IPS-20b (cell line): ENCODE results near the gene TNIK.

Experiments used
- H3K27ac ChIP-seq: one replicate; pipeline ENCODE4 v1.5.1; 2013; ENCODE audit warnings: low read length
- H3K27me3 ChIP-seq: 2 replicates; pipeline ENCODE4 v1.6.1; 2013; ENCODE audit warnings: mild to moderate bottlenecking, low read length, inconsistent platforms; ENCODE audit not compliant: insufficient read depth
- H3K36me3 ChIP-seq: 2 replicates; pipeline ENCODE4 v1.6.1; 2013; ENCODE audit warnings: low read depth, mild to moderate bottlenecking, inconsistent platforms, low read length, moderate library complexity; ENCODE audit not compliant: insufficient read depth
- H3K4me1 ChIP-seq: 2 replicates; pipeline ENCODE4 v1.6.1; 2013; ENCODE audit warnings: mild to moderate bottlenecking, control low read depth, inconsistent platforms, low read length, moderate library complexity; ENCODE audit not compliant: insufficient read depth
- H3K4me3 ChIP-seq: 2 replicates; pipeline ENCODE4 v1.5.1; 2013; ENCODE audit warnings: mild to moderate bottlenecking, low read length, inconsistent platforms
- H3K9ac ChIP-seq: 2 replicates; pipeline ENCODE4 v1.6.1; 2013; ENCODE audit warnings: low read depth, mild to moderate bottlenecking, inconsistent platforms, low read length, moderate library complexity
- H3K9me3 ChIP-seq: 2 replicates; pipeline ENCODE4 v1.6.1; 2013; ENCODE audit warnings: mild to moderate bottlenecking, low read depth, low read length, inconsistent platforms; ENCODE audit not compliant: insufficient read depth

The TNIK gene

DNA sequence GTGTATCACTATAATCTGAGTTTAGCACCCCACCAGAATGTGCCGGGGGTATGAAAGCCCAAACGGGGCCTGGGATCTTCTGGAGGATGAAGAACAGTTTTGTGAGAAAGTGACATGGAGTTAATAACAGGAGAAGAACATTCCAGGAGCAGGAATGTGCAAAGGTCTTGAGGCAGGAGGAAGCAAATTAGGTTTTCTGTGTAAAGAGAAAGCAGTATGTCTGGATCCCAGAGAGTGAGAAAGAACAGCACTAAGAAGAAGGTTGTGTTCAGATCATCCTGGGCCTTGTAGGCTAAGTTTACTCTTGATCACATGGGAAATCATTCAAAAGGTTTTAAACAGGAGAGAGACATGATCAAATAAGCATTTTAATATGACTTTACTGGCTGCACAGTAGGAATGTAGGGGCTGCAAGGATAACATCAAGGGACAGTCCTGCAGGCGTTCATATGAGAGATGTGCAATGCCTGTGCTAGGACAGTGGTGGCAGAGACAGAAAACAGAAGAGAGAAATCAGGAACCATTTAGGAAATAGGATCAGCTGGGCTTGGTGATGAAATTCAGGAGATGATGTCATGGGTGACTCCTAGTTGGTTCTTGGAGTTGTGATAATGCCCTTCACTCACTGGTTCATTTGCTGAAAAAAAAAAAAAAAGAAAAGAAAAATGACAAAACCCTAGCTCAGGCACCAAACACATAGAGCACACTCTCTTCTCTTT is 113.5 kb downstream of the TNIK start:
- H3K27ac ChIP-seq, result no peak overlapping the region
- H3K9ac ChIP-seq, result no peak overlapping the region
- peaks cover 20% of the 10 kb centered on the region; the same call in 1 of the 2 replicates for H3K4me1 ChIP-seq

DNA sequence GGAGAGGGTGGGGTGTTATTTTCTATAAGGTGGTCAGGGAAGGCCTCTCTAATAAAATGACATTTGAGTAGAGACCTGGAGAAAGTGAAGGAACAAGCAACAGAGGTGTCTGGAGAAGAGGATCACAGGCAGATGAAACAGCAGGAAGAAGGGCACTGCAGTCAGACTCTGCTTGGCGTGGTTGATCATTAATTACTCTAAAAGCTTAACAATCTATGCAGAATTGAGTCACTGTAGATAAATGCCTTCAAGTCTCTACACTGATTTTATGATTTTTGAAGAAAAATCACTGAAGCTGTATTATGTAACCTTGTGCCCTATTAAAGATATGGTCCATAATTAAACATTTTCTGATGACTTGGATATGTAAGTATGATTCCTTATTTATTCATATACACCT is 114.2 kb downstream of the TNIK start:
- Histone ChIP-seq H3K4me3 (no peak overlapping the region), H3K9me3 (no peaks in the 10 kb centered on the region; the same call in 1 of the 2 replicates), H3K36me3 (no peaks in the 10 kb centered on the region), H3K27me3 (no peaks in the 10 kb centered on the region), H3K4me1 (peaks cover 20% of the 10 kb centered on the region; the same call in 1 of the 2 replicates), H3K9ac (no peak overlapping the region), H3K27ac (no peak overlapping the region)

More for the DNA sequence above, 113.5 kb downstream of the TNIK start:
- H3K9me3 ChIP-seq, result no peaks in the 10 kb centered on the region; the same call in 1 of the 2 replicates
- no peak overlapping the region for H3K4me3 ChIP-seq
- no peaks in the 10 kb centered on the region for H3K36me3 ChIP-seq
- H3K27me3 ChIP-seq, result no peaks in the 10 kb centered on the region

DNA sequence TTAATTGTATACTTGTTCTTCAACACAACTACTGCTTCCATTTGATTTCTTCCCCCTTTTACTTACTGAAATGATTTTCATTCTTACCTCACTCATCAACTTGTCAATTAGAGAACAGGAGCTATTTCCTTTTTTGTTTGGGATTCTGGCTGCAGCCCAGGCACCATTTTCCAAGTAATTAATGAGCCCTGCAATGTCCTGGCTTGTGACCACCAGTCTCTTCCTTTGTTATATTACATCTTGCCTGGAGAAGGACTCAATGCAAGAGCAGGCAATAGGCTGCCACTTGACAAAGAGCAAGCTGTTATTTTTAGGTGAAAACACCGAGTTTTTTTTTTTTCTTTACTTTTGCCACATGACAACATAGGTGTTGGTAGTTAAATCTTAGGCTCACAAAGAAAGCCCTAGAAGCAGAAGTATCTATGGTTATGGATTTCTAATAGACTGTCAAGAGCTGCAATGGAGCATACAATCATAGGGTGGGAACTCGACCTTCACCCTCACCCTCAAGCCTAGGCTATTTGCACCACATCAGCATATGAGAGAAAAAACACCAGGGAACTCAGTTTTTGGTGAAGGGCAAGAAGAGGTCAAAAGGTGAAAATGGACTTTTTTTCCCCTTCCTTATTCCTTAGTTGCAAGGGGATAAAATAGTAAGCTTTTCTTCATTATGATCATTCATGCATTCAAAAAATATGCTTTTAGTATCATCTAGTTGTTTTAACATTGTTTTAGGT is 114.9 kb downstream of the TNIK start:
- Histone ChIP-seq H3K27me3 (no peaks in the 10 kb centered on the region), H3K27ac (no peak overlapping the region), H3K4me1 (peaks cover 20% of the 10 kb centered on the region; the same call in 1 of the 2 replicates), H3K36me3 (no peaks in the 10 kb centered on the region), H3K9me3 (no peaks in the 10 kb centered on the region; the same call in 1 of the 2 replicates), H3K9ac (no peak overlapping the region), H3K4me3 (no peak overlapping the region)

DNA sequence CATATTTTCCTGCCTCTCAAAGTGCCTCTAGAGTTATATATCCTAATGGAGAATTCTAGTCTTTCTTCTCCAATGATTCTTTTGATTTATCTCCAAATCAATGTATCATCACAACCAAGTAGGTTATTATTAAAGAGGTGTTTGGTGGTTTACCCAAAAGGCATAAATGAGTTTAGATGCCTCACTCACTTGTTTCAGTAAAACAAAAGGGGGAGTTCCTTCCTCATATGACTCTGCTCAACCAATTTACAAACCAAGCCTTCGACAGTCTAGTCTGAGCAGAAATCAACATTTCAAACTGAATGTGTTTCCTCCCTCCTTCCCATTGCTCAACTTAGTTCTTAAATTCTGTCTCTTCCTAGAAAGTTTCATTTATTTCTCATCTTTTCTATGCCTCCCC is 116.5 kb downstream of the TNIK start:
- Histone ChIP-seq H3K27ac (no peak overlapping the region), H3K4me1 (peaks cover 20% of the 10 kb centered on the region; the same call in 1 of the 2 replicates)

DNA sequence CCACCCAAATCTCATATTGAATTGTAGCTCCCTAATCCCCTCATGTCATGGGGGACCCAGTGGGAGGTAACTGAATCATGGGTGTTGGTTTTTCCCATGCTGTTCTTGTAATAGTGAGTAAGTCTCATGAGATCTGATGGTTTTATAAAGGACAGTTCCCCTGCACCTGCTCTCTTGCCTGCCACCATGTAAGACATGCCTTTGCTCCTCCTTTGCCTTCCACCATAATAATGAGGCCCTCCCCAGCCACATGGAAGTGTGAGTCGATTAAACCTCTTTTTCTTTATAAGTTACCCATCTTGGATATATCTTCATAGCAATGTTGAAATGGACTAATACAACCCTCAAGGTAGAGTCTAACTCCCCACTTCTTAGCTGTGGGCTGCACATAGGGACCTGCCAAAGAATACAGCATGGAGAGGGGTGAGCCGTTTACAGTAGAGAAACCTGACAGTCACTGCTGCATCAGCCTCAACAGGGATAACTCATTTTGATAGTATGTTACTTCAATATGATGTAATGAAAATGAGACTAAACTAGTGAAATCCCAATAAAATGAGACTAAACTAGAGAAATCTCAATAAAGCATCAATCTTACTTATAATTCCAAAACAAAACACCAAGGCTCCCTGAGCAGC is 117.3 kb downstream of the TNIK start:
- Histone ChIP-seq H3K4me1 (peaks cover 17% of the 10 kb centered on the region; the same call in 1 of the 2 replicates), H3K4me3 (no peak overlapping the region), H3K27ac (no peak overlapping the region), H3K9me3 (no peaks in the 10 kb centered on the region; the same call in 1 of the 2 replicates), H3K9ac (no peak overlapping the region), H3K36me3 (no peaks in the 10 kb centered on the region), H3K27me3 (no peaks in the 10 kb centered on the region)

More for the DNA sequence above, 116.5 kb downstream of the TNIK start:
- H3K36me3 ChIP-seq, result no peaks in the 10 kb centered on the region
- no peaks in the 10 kb centered on the region; the same call in 1 of the 2 replicates for H3K9me3 ChIP-seq
- H3K4me3 ChIP-seq, result no peak overlapping the region
- no peak overlapping the region for H3K9ac ChIP-seq
- no peaks in the 10 kb centered on the region for H3K27me3 ChIP-seq

DNA sequence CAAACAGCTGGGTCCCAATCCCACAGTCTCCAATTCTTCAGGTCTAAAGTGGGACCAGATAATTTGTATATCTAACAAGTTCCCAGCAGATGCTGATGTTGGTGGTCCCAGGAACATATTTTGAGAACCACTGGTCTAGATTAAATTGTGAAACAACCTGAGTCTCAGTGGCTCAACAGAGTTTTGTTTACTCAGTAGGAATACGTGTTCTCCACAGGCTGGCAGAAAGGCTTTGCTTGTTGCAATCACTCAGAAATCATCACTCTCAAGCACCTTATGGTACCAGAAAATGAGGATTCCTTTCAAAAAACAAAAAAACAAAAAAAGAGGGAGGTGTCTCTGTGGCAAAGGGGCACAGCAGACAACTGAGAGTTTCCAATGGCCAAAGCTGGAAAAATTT is 118.0 kb downstream of the TNIK start:
- Histone ChIP-seq H3K27ac (no peak overlapping the region), H3K4me1 (peaks cover 13% of the 10 kb centered on the region; the same call in 1 of the 2 replicates), H3K4me3 (no peak overlapping the region), H3K36me3 (no peaks in the 10 kb centered on the region), H3K9ac (no peak overlapping the region), H3K9me3 (no peaks in the 10 kb centered on the region; the same call in 1 of the 2 replicates), H3K27me3 (no peaks in the 10 kb centered on the region)

DNA sequence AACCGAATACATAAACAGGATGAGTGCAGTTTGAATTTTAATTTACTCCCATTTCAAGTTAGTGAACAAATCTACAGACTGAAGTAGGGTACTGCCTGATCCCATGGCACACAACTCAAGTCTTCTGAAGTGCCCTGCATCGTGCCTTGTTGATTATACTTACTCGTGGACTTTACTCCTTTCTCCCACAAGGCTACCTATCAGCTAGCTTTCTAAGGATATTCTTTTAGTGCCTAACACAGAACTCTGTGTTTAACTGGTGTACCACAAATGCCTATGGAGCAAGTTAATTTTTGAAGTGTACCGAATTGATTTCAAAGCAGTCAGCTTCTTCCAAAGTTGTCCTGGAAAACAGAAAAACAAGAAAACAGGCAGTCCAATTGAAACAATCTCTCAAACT is 119.8 kb downstream of the TNIK start:
- peaks cover 8% of the 10 kb centered on the region; the same call in 1 of the 2 replicates for H3K4me1 ChIP-seq
- H3K4me3 ChIP-seq, result no peak overlapping the region
- no peaks in the 10 kb centered on the region for H3K27me3 ChIP-seq
- no peaks in the 10 kb centered on the region; the same call in 1 of the 2 replicates for H3K9me3 ChIP-seq
- no peak overlapping the region for H3K27ac ChIP-seq
- no peaks in the 10 kb centered on the region for H3K36me3 ChIP-seq
- no peak overlapping the region for H3K9ac ChIP-seq

DNA sequence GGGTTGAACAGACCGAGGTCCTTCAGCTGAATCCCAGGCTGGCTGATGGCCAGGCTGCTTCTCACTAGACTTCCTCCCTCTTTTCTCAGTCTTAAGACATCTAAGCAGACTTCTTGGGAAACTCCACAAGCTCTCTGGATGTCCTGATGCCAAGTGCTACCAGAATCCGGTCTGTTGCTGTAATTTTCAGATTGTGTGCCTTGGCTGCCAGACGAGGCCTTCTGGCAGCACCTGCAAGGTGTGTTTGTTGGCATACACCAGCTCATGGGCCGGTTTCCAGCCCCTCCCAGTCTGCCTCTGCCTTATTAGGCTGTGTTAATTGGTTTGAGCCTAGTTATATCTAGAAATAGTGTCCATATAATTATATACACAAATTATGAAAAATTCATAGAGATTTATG is 120.6 kb downstream of the TNIK start:
- no peaks in the 10 kb centered on the region; the same call in 1 of the 2 replicates for H3K9me3 ChIP-seq

DNA sequence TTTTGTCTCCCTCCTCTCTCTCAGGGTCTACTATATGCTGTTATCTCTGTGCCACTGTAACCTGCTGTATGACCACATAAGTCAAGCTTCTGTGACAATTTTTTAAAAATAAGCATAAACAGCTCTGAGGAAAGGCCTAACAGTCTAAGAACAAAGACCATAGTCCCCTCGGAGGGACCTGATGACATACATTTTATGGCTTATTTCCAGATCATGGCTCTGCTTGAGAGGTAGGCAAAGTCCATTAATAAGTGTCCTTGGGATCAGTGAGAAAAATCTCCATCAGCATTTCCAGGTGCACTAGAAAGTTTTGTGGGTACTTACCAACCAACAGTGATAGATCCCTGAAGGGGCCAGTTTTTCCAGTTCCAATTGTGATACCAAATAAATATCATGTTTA is 123.8 kb downstream of the TNIK start:
- no peaks in the 10 kb centered on the region for H3K27me3 ChIP-seq
- H3K4me1 ChIP-seq, result peaks cover 3% of the 10 kb centered on the region; the same call in 1 of the 2 replicates
- no peaks in the 10 kb centered on the region for H3K9me3 ChIP-seq
- no peaks in the 10 kb centered on the region for H3K36me3 ChIP-seq
- no peak overlapping the region for H3K27ac ChIP-seq
- no peak overlapping the region for H3K4me3 ChIP-seq
- H3K9ac ChIP-seq, result no peak overlapping the region

More for the DNA sequence above, 120.6 kb downstream of the TNIK start:
- H3K9ac ChIP-seq, result no peak overlapping the region
- H3K4me3 ChIP-seq, result no peak overlapping the region
- H3K4me1 ChIP-seq, result peaks cover 3% of the 10 kb centered on the region; the same call in 1 of the 2 replicates
- H3K27me3 ChIP-seq, result no peaks in the 10 kb centered on the region
- no peaks in the 10 kb centered on the region for H3K36me3 ChIP-seq
- H3K27ac ChIP-seq, result no peak overlapping the region

DNA sequence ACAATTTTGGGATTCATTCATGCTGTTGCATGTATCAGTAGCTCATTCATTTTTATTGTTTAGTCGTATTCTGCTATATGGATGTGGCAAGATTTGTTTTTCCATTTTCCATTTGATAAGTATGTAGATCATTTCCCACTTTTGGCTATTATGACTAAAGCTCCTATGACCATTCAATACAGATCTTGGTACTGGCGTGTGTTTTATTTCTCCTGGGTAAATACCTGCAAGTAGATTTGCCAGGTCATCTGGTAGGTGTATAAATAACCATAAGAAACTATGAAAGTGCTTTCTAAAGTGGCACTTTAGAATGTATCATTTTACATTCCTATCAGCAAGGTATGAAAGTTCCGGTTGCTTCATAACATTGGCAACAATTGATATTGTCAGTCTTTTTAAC is 124.6 kb downstream of the TNIK start:
- Histone ChIP-seq H3K27me3 (no peaks in the 10 kb centered on the region), H3K9ac (no peak overlapping the region), H3K4me1 (peaks cover 10% of the 10 kb centered on the region; the same call in 1 of the 2 replicates), H3K27ac (no peak overlapping the region), H3K4me3 (no peak overlapping the region), H3K36me3 (no peaks in the 10 kb centered on the region), H3K9me3 (no peaks in the 10 kb centered on the region)

DNA sequence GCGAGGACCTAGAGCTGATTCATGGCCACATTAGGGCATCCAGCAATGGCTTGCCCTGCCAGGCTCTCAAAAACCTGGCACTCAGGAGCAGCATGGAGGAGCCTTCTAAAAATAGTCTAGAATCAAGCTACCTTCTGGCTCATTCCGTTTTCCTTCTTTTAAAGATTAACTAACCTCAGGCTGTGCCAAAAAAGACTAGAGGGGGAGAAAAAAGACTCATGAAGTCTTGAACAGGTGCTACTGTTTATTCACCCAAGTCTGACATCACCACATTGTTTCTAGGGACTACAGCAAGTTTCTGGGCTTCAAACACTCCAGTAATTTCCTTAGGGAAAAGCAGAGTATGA is 125.8 kb downstream of the TNIK start:
- Histone ChIP-seq H3K4me1 (peaks cover 18% of the 10 kb centered on the region; the same call in 1 of the 2 replicates), H3K9ac (no peak overlapping the region), H3K36me3 (no peaks in the 10 kb centered on the region), H3K27me3 (no peaks in the 10 kb centered on the region), H3K4me3 (no peak overlapping the region), H3K9me3 (no peaks in the 10 kb centered on the region), H3K27ac (no peak overlapping the region)
